ENCODE data around the gene MRPL52.
A peak's percentile ranks its signal among the peaks of the same experiment; 100 is the strongest.

DNA sequence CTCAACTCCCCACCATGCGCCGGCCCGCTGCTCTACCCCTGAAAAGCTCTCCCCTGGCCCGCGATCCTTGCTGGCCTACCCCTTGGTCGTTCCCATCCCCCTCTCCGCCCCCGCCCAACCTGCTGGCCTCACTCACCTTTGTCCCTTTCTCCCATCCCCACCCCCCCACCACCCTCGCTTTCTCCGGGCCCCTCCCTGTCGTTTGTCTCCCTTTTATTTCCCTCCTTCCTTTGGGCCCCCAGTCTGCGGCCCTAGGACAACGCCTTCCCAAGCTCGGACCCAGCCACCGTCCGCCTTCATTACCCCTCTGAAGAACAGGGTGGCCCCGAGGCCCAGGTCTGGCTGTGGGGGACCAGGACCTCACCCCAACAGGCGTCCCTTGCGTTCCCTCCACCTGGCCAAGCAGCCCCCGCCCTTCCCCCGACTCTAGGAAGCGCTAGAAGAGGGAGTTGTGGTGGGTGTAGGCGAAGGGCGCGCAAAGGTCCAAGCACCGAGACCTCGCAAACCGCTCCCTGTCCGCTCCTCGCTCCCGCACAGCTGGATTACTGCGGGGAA lies 7.6 kb upstream of the MRPL52 start:
- no peak for TF ChIP-seq EZH2 (IDR thresholded peaks at IDR 0.05)
- TF ChIP-seq, protein P1, sequence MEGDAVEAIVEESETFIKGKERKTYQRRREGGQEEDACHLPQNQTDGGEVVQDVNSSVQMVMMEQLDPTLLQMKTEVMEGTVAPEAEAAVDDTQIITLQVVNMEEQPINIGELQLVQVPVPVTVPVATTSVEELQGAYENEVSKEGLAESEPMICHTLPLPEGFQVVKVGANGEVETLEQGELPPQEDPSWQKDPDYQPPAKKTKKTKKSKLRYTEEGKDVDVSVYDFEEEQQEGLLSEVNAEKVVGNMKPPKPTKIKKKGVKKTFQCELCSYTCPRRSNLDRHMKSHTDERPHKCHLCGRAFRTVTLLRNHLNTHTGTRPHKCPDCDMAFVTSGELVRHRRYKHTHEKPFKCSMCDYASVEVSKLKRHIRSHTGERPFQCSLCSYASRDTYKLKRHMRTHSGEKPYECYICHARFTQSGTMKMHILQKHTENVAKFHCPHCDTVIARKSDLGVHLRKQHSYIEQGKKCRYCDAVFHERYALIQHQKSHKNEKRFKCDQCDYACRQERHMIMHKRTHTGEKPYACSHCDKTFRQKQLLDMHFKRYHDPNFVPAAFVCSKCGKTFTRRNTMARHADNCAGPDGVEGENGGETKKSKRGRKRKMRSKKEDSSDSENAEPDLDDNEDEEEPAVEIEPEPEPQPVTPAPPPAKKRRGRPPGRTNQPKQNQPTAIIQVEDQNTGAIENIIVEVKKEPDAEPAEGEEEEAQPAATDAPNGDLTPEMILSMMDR (IDR thresholded peaks at IDR 0.05): no peak
- TF ChIP-seq EZH2phosphoT487 (IDR thresholded peaks at IDR 0.05): peak; percentile 39
